Measurements from ENCODE around the gene VTI1A. TPM values are rescaled to one million over a fixed set of nuclear protein-coding genes. Genes with fewer than 3 reads are reported as not detected.

The VTI1A gene
- total RNA-seq, 1 experiment from 2014 or later: 22.0 TPM

DNA sequence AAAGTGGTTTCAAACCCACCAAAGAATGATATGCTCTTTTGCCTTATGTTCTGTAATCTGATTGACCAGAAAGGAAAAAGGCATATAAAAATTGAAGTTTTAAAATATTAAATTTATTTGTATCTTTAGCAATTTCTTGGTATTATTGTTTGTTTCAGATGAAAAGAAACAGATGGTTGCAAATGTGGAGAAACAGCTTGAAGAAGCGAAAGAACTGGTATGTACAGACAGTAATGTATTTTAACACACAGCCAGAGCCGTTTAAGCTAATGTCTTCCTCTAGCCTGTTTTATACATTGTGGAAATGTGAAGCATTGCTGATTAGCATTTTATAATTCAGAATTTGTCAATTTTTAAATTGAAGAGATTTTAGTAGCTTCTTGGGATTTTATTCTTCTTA is 13.4 kb downstream of the VTI1A start:
- Histone ChIP-seq H4K8ac (replicated peaks; ENCODE audit: insufficient read length, low read depth, low read length) (no peak overlapping the region), H2BK120ac (ENCODE audit: low read depth, low read length, poor library complexity, severe bottlenecking) (no peak overlapping the region), H3K4me1 (ENCODE audit: insufficient read depth, low read length) (no peaks in the 10 kb centered on the region; the same call in 1 of the 2 replicates), H2BK5ac (ENCODE audit: insufficient read length, low read length) (no peak overlapping the region), H2BK15ac (ENCODE audit: low read depth, low read length) (no peak overlapping the region), H3K27ac (ENCODE audit: insufficient read length, low read depth, low read length) (no peak overlapping the region), H3K4me2 (ENCODE audit: insufficient read depth, insufficient read length, low read length) (no peak overlapping the region), H3K56ac (ENCODE audit: insufficient read length, low read depth, low read length) (no peak overlapping the region), H3K23me2 (ENCODE audit: insufficient read length, low read depth, low read length, poor library complexity, severe bottlenecking) (no peaks in the 10 kb centered on the region), H3K27me3 (ENCODE audit: insufficient read depth, low read length) (no peaks in the 10 kb centered on the region), H2AK5ac (ENCODE audit: insufficient read length, low read length) (no peak overlapping the region), H3K9ac (ENCODE audit: extremely low read depth, insufficient read length, low read length) (no peak overlapping the region), H3K23ac (ENCODE audit: insufficient read length, low read depth, low read length) (no peak overlapping the region), H3K14ac (ENCODE audit: insufficient read depth, low read length) (no peak overlapping the region), H3T11ph (ENCODE audit: low read length) (no peak overlapping the region), H2BK12ac (ENCODE audit: insufficient read length, low read depth, low read length) (no peak overlapping the region), H3K79me1 (ENCODE audit: insufficient read depth, low read depth, low read length, poor library complexity, severe bottlenecking) (no peaks in the 10 kb centered on the region), H3K18ac (ENCODE audit: insufficient read length, low read depth, low read length) (no peak overlapping the region), H2AFZ (ENCODE audit: low read length) (no peak overlapping the region), H4K20me1 (ENCODE audit: control insufficient read depth, insufficient read depth, insufficient read length) (no peaks in the 10 kb centered on the region), H3K9me3 (ENCODE audit: control insufficient read depth, low read depth, low read length) (no peaks in the 10 kb centered on the region), H3K4ac (ENCODE audit: low read depth, low read length) (no peak overlapping the region), H2BK20ac (ENCODE audit: low read depth, low read length, poor library complexity, severe bottlenecking) (no peak overlapping the region), H4K5ac (ENCODE audit: insufficient read length, low read depth, low read length) (no peak overlapping the region), H3K79me2 (ENCODE audit: insufficient read depth, low read length) (no peaks in the 10 kb centered on the region), H4K91ac (ENCODE audit: insufficient read length, low read depth, low read length) (no peak overlapping the region)
- no peak overlapping the region for H3K4me3 Mint-ChIP-seq
- TF ChIP-seq CTCF (conservative IDR thresholded peaks at IDR 0.05): no peak
- no peak for DNase-seq
- WGBS (ENCODE audit: extremely low coverage, insufficient read length, low lambda C conversion rate): no CpG with 5 or more reads among the region's 2 CpGs
- no peak overlapping the region for H3K27ac Mint-ChIP-seq
- no peaks in the 10 kb centered on the region for H3K27me3 Mint-ChIP-seq (ENCODE audit: low read depth)
- peaks cover 3 to 6% of the 10 kb centered on the region in 2 experiments; a peak in 4 of 5 replicates for H3K9me3 Mint-ChIP-seq
- peaks cover 13 to 21% (median 14%) of the 10 kb centered on the region in 3 experiments for H3K36me3 Mint-ChIP-seq (ENCODE audit: insufficient read depth in 1 of 3, low read depth in 3 of 3)
- no peaks in the 10 kb centered on the region for H3K4me1 Mint-ChIP-seq

All from H9 (cell line).